Lower lobe of right lung (tissue), 2 donors: Measurements from ENCODE around the gene GLI1. TPM values are rescaled to one million over a fixed set of nuclear protein-coding genes. Genes with fewer than 3 reads are reported as not detected.

Experiments
- ATAC-seq, 2 donors: fragments of 200-7000 bp; cut with Tn5 transposase; one replicate each; pipeline ENCODE4 v1.9.1; 2020 to 2022; ENCODE audit warnings: mild to moderate bottlenecking in 2 of 2, moderate library complexity in 2 of 2
- DNase-seq: peaks from one replicate; pipeline ENCODE4 v3.0.0-alpha.2; 2020
- H3K27ac ChIP-seq: fragments of 200-600 bp; one replicate; pipeline ENCODE4 v1.8.0; 2022
- H3K27me3 ChIP-seq: fragments of 200-600 bp; one replicate; pipeline ENCODE4 v1.8.0; 2022; ENCODE audit warnings: low read depth
- H3K36me3 ChIP-seq: fragments of 200-600 bp; one replicate; pipeline ENCODE4 v1.8.0; 2022; ENCODE audit warnings: mild to moderate bottlenecking
- H3K4me1 ChIP-seq: fragments of 200-600 bp; one replicate; pipeline ENCODE4 v1.8.0; 2022
- H3K4me3 ChIP-seq: fragments of 200-600 bp; one replicate; pipeline ENCODE4 v1.8.0; 2022; ENCODE audit warnings: mild to moderate bottlenecking
- H3K9me3 ChIP-seq: fragments of 200-600 bp; one replicate; pipeline ENCODE4 v1.8.0; 2022
- CTCF ChIP-seq: fragments of 200-600 bp; IDR thresholded peaks from one replicate; pipeline ENCODE4 v1.8.0; 2022; ENCODE audit warnings: antibody characterized with exemption, mild to moderate bottlenecking
- intact Hi-C: fragments of 100-400 bp; cut with DNase I; formaldehyde crosslinking; loops from one replicate; pipeline ENCODE4 v1.11.0; 2022
- total RNA-seq: library from RNA; stranded (reverse); fragmentation: NEBNext Ultra II Directional; extraction: Animal tissue kit (Norgen Biotek cat#: 25700); gene quantifications from one replicate; pipeline ENCODE4 v1.2.1, GENCODE V29; 2021
- donor health status: DM: no; HTN: yes; CAD: no; lungs with severe emphysema.

GLI1 gene
- total RNA-seq, 1 donor from 2014 or later: 0.21 TPM

GRCh38 chr12:57467915-57468314 lies 8.3 kb downstream of the GLI1 start:
- H3K9me3 ChIP-seq: no peaks in the 10 kb centered on the region
- ATAC-seq: no peak

GRCh38 chr12:57469296-57470164 lies 9.9 kb downstream of the GLI1 start:
- ATAC-seq: no peak
- DNase-seq: no peak
- intact Hi-C loops: no loop called here

More at GRCh38 chr12:57467915-57468314, 8.3 kb downstream of the GLI1 start:
- no peak for TF ChIP-seq CTCF
- no peaks in the 10 kb centered on the region for H3K36me3 ChIP-seq
- no peak overlapping the region for H3K4me3 ChIP-seq
- DNase-seq: no peak
- peaks cover 5% of the 10 kb centered on the region for H3K27me3 ChIP-seq
- H3K4me1 ChIP-seq: no peaks in the 10 kb centered on the region
- intact Hi-C loops: no loop called here
- no peak overlapping the region for H3K27ac ChIP-seq

GRCh38 chr12:57470286-57470969 lies 10.8 kb downstream of the GLI1 start:
- intact Hi-C loops: no loop called here
- Histone ChIP-seq H3K4me1 (peaks cover 9% of the 10 kb centered on the region), H3K27ac (no peak overlapping the region), H3K9me3 (no peaks in the 10 kb centered on the region), H3K36me3 (peaks cover 3% of the 10 kb centered on the region), H3K4me3 (no peak overlapping the region), H3K27me3 (peaks cover 22% of the 10 kb centered on the region)
- no peak for TF ChIP-seq CTCF
- no peak for ATAC-seq
- DNase-seq: no peak

More at GRCh38 chr12:57469296-57470164, 9.9 kb downstream of the GLI1 start:
- peaks cover 13% of the 10 kb centered on the region for H3K27me3 ChIP-seq
- no peak for TF ChIP-seq CTCF
- H3K4me1 ChIP-seq: no peaks in the 10 kb centered on the region
- peaks cover under 1% of the 10 kb centered on the region for H3K36me3 ChIP-seq
- no peak overlapping the region for H3K4me3 ChIP-seq
- H3K9me3 ChIP-seq: no peaks in the 10 kb centered on the region
- no peak overlapping the region for H3K27ac ChIP-seq

- ATAC-seq (no peak), DNase-seq (no peak)
- TF ChIP-seq CTCF: no peak
- Histone ChIP-seq H3K27me3 (peaks cover 29% of the 10 kb centered on the region), H3K4me1 (peaks cover 16% of the 10 kb centered on the region), H3K9me3 (no peaks in the 10 kb centered on the region), H3K36me3 (peaks cover 3% of the 10 kb centered on the region), H3K27ac (no peak overlapping the region), H3K4me3 (no peak overlapping the region)
- intact Hi-C loops: no loop called here
These were observed 11.5 kb downstream of the GLI1 start for GRCh38 chr12:57470970-57471656.

- H3K36me3 ChIP-seq: peaks cover 3% of the 10 kb centered on the region
- H3K9me3 ChIP-seq: no peaks in the 10 kb centered on the region
- intact Hi-C loops: no loop called here
- TF ChIP-seq CTCF: no peak
- H3K27me3 ChIP-seq: peaks cover 34% of the 10 kb centered on the region
- H3K27ac ChIP-seq: no peak overlapping the region
- ATAC-seq (no peak), DNase-seq (no peak)
- H3K4me3 ChIP-seq: no peak overlapping the region
- peaks cover 19% of the 10 kb centered on the region for H3K4me1 ChIP-seq
These were observed 12.1 kb downstream of the GLI1 start for GRCh38 chr12:57471661-57472060.
